ENCODE measurements around the gene HOXA6.
A peak's percentile ranks its signal among the peaks of the same experiment; 100 is the strongest.

The HOXA6 gene

GRCh38 chr7:27106181-27106900 is 41.2 kb downstream of the HOXA6 start:
- DNase-seq, result no peak

- DNase-seq, result no peak
These were observed 42.1 kb downstream of the HOXA6 start for GRCh38 chr7:27105301-27106031.

GRCh38 chr7:27104341-27105058 is 43.1 kb downstream of the HOXA6 start:
- no peak for DNase-seq

GRCh38 chr7:27103489-27104226 is 43.9 kb downstream of the HOXA6 start:
- DNase-seq, result no peak

GRCh38 chr7:27102581-27103442 is 44.8 kb downstream of the HOXA6 start, which contains the start of gene HOXA2:
HOXA2 (minus strand) TSS chr7:27102683; CDS start chr7:27102500, 183 bp downstream.
- DNase-seq, result no peak

- DNase-seq, result no peak
These were observed 45.5 kb downstream of the HOXA6 start for GRCh38 chr7:27101957-27102580.

GRCh38 chr7:27101171-27101956 is 46.2 kb downstream of the HOXA6 start:
- DNase-seq, result no peak

GRCh38 chr7:27100694-27101170 is 46.8 kb downstream of the HOXA6 start:
- DNase-seq, result no peak

- DNase-seq, result no peak
These were observed 47.9 kb downstream of the HOXA6 start for GRCh38 chr7:27099453-27100370.

GRCh38 chr7:27098578-27099451 is 48.8 kb downstream of the HOXA6 start:
- no peak for DNase-seq

- no peak for DNase-seq
These were observed 49.6 kb downstream of the HOXA6 start for GRCh38 chr7:27097686-27098577.

- DNase-seq, result no peak
These were observed 50.6 kb downstream of the HOXA6 start for GRCh38 chr7:27096768-27097514.

- DNase-seq, result peak; percentile 54
These were observed 51.4 kb downstream of the HOXA6 start, which contains the start of gene HOXA1 for GRCh38 chr7:27095897-27096767. HOXA1 (minus strand) TSS chr7:27096000; CDS start chr7:27095912, 88 bp downstream.

All from activated CD4-positive, alpha-beta T cell treated with anti-CD3 and anti-CD28 coated beads for 1 hour (primary cell).